A549 (cell line): Measurements from ENCODE around the gene MYB.

Experiments used
- CEBPB ChIP-seq, 2 experiments: fragments of >200 bp in 1 of 2; sonication (Bioruptor Twin) in 1 of 2; formaldehyde crosslinking in 1 of 2; IDR thresholded peaks; 2 replicates each; pipeline ENCODE4 v1.6.1; 2012 to 2016
- CTCF ChIP-seq: fragments of >200 bp; sonication (Bioruptor Twin); formaldehyde crosslinking; IDR thresholded peaks from 3 replicates; pipeline ENCODE4 v1.5.1; 2016
- EP300 ChIP-seq, 2 experiments: fragments of >200 bp; sonication (Bioruptor Twin); formaldehyde crosslinking; IDR thresholded peaks; 2 replicates in 1 of 2; 3 replicates in 1 of 2; pipeline ENCODE4 v1.6.1; 2016 to 2017
- JUN ChIP-seq, 2 experiments: fragments of >200 bp; sonication (Bioruptor Twin); formaldehyde crosslinking; IDR thresholded peaks; 2 replicates in 1 of 2; 3 replicates in 1 of 2; pipeline ENCODE4 v1.6.1; 2016 to 2017
- KDM1A ChIP-seq: fragments of 200-600 bp; sonication (generic); IDR thresholded peaks from 2 replicates; pipeline ENCODE4 v1.6.1; 2016; ENCODE audit warnings: low read depth, mild to moderate bottlenecking
- MAFK ChIP-seq: fragments of 450-650 bp; IDR thresholded peaks from 2 replicates; pipeline ENCODE4 v1.6.1; 2014; ENCODE audit not compliant: partially characterized antibody
- MAX ChIP-seq: IDR thresholded peaks from 2 replicates; pipeline ENCODE4 v1.6.1; 2012
- NR3C1 ChIP-seq: fragments of >200 bp; sonication (Bioruptor Twin); formaldehyde crosslinking; IDR thresholded peaks from 3 replicates; pipeline ENCODE4 v1.6.1; 2017
- POLR2A ChIP-seq: IDR thresholded peaks from 2 replicates; pipeline ENCODE4 v1.6.1; 2012; ENCODE audit warnings: mild to moderate bottlenecking, low read length
- RAD21 ChIP-seq, 2 experiments: fragments of >200 bp in 1 of 2; sonication (Bioruptor Twin) in 1 of 2; formaldehyde crosslinking in 1 of 2; IDR thresholded peaks in 1 of 2; conservative IDR thresholded peaks in 1 of 2; 2 replicates in 1 of 2; 3 replicates in 1 of 2; pipeline ENCODE4 v1.6.1; 2012 to 2018; ENCODE audit warnings: inconsistent platforms in 1 of 2
- REST ChIP-seq: fragments of 200-600 bp; sonication (generic); IDR thresholded peaks from 2 replicates; pipeline ENCODE4 v1.6.1; 2016; ENCODE audit warnings: antibody characterized with exemption, mild to moderate bottlenecking, moderate library complexity
- RFX5 ChIP-seq: fragments of 450-650 bp; IDR thresholded peaks from 2 replicates; pipeline ENCODE4 v1.7.1; 2014; ENCODE audit warnings: antibody characterized with exemption, mild to moderate bottlenecking, moderate library complexity
- SMC3 ChIP-seq: fragments of >200 bp; sonication (Bioruptor Twin); formaldehyde crosslinking; IDR thresholded peaks from 3 replicates; pipeline ENCODE4 v1.6.1; 2018; ENCODE audit warnings: inconsistent platforms

- TF ChIP-seq RAD21 (conservative IDR thresholded peaks at IDR 0.05 in 1 of 2, IDR thresholded peaks at IDR 0.05 in 1 of 2) (no peak), JUN (IDR thresholded peaks at IDR 0.05) (no peak), CTCF (no peak), MAFK (no peak), MAX (no peak), NR3C1 (no peak), RFX5 (no peak), CEBPB (IDR thresholded peaks at IDR 0.05) (no peak), POLR2A (no peak), SMC3 (no peak), REST (no peak), KDM1A (no peak), EP300 (IDR thresholded peaks at IDR 0.05) (no peak)
Measured at GRCh38 chr6:135236319-135236718, 55.2 kb downstream of the MYB start.
